Measurements from ENCODE around the gene CHST12. TPM values are rescaled to one million over a fixed set of nuclear protein-coding genes. Genes with fewer than 3 reads are reported as not detected.
"Not testable (repeated sequence)": the region's sequence is repeated elsewhere in the genome, so short reads cannot be mapped to it uniquely, and the experiment has no call there.

The CHST12 gene
- polyA plus RNA-seq, 3 donors, result 7.7 to 13.6 (median 11.8) TPM

GRCh38 chr7:2390020-2390816 lies 13.2 kb upstream of the CHST12 start:
- DNase-seq (ENCODE audit: extremely low read depth in 1 of 11, low read depth in 9 of 11, low spot score in 4 of 11), result not testable (repeated sequence)

GRCh38 chr7:2393706-2394105 lies 9.7 kb upstream of the CHST12 start:
- DNase-seq (ENCODE audit: extremely low read depth in 1 of 11, low read depth in 9 of 11, low spot score in 4 of 11), result no peak

GRCh38 chr7:2394566-2395082 lies 8.8 kb upstream of the CHST12 start:
- DNase-seq (ENCODE audit: extremely low read depth in 1 of 11, low read depth in 9 of 11, low spot score in 4 of 11), result no peak

- no peak for DNase-seq (ENCODE audit: extremely low read depth in 1 of 11, low read depth in 9 of 11, low spot score in 4 of 11)
These were observed 4.9 kb upstream of the CHST12 start for GRCh38 chr7:2398506-2398905.

DNA sequence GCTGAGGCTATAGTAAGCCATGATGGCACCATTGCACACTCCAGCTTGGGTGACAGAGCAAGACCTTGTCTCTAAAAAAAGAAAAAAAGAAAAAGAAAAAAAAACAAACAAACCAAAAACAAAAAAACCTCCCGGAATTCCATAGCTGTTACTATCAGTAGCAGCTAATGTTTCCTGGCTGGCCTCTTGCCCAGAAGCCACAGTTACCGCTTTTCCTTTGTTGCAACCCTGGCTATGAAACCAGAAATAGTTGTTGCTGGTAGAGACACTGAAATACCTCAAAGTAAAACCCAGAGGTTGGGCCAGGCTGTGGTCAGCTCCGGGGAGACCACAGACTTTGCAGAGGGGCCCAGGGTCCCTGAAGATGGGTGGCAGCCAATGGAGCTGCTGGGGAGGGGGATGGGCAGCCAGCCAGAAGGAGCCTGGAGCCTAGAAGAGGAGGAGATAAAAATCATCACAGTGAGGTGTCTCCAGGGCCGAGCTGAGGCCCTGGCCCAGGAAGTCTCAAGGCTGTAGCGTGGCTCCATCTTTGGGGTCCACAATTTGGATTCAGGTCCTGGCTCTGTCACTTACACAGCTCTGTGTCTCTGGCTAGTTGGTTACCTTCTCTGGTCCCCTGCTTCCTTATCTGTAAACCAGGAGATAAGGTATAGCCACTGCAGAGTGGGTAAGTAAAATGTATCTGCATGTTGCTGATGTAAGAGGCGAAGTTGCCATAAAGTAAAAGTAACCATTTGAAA lies 3.4 kb upstream of the CHST12 start:
- DNase-seq (ENCODE audit: extremely low read depth in 1 of 11, low read depth in 9 of 11, low spot score in 4 of 11), result peak in 10 of 11 donors; percentile 58 to 81 (median 76)

DNA sequence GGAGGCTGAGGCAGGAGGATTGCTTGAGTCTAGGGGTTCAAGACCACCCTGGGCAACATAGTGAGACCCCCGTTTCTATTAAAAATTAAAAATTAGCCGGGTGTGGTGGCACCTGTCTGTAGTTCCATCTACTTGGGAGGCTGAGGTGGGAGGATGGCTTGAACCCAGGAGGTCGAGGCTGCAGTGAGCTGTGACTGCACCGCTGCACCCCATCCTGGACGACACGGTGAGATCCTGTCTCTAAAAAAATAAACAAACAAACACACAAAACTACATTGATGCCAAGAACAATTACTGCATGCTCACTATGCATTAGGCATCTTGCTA lies 761 bp upstream of the CHST12 start:
- no peak for DNase-seq (ENCODE audit: extremely low read depth in 1 of 11, low read depth in 9 of 11, low spot score in 4 of 11)

GRCh38 chr7:2403718-2404648 lies 572 bp downstream of the CHST12 start:
- DNase-seq (ENCODE audit: extremely low read depth in 1 of 11, low read depth in 9 of 11, low spot score in 4 of 11), result no peak

- no peak for DNase-seq (ENCODE audit: extremely low read depth in 1 of 11, low read depth in 9 of 11, low spot score in 4 of 11)
These were observed 1.3 kb downstream of the CHST12 start for GRCh38 chr7:2404714-2405119.

- no peak for DNase-seq (ENCODE audit: extremely low read depth in 1 of 11, low read depth in 9 of 11, low spot score in 4 of 11)
These were observed 1.8 kb downstream of the CHST12 start for GRCh38 chr7:2405201-2405600.

DNA sequence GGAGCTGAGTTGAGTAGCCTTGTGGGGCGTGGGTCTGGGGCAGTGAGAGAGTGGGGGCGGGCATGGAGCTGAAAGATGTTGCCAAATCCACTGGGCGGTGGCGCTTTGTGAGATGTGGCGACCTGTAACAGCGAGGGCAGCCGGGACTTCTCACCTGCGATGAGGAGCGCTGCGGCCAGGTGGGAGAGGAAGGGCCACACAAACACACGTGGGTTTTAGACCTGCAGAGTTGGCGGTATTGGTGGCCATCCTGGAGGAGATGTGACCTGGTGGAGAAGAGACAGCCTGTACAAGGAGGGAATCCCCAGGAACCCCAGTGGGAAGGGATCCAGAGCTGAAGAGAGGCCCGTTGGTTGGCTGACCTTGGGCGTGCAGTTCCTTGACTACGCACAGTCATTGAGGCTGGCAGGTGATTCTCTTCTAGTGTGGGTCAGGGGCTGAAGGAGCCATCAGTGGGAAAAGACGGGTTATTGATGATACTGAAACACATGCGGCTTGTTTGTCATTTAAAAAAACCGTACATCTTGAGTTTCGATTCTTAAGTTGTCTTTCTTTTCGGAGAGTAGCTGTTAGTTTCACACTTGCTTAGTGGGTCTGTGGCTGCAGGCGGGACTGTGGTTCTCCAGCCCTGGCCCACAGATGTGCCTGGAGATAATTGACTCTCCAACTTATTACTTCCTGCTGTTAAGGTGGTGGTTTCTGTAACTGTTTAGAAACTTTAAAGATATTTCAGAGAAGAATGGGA lies 2.4 kb downstream of the CHST12 start:
- DNase-seq (ENCODE audit: extremely low read depth in 1 of 11, low read depth in 9 of 11, low spot score in 4 of 11), result no peak

DNA sequence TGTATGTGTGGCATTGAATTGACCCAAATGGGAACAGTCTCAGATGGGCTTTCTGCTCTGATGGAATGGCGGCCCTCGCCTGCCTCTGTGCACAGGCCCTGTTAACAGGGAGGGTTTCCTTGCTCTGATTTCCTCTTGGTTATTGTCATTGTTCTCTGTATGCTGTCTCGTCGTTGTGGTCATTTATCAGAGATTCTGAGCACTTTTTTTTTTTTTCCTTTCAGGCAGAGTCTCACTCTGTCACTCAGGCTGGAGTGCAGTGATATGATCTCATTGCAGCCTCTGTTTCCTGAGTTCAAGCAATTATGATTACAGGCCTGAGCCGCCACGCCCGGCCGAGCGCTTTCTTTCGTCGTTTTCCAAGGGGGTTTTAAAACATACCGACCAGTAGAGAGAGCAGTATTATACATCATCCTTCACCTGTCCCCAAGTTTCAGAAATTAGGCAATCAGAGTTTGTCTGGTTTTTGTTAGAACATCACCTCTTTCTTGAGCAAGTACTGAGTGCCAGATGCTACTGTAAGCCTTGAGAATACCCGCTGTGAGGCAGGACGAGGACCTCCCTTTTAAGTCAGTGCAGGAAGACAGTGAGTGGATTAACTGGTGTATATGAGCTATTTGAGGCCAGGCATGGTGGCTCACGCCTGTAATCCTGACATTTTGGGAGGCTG lies 6.5 kb downstream of the CHST12 start:
- no peak for DNase-seq (ENCODE audit: extremely low read depth in 1 of 11, low read depth in 9 of 11, low spot score in 4 of 11)

DNA sequence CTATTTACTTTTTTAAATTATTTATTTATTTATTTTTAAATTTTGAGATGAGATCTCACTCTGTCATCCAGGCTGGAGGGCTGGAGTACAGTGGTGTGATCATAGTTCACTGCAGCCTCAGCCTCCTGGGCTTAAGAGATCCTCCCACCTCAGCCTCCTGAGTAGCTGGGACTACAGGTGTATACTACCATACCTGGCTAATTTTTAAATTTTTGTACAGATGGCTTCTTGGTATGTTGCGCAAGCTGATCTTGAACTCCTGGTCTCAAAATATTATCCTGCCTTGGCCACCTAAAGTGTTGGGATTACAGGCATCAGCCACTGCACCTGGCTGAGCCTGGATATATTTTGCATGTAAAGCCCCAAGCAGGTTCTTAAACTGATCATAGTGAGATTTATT lies 7.6 kb downstream of the CHST12 start:
- no peak for DNase-seq (ENCODE audit: extremely low read depth in 1 of 11, low read depth in 9 of 11, low spot score in 4 of 11)

GRCh38 chr7:2411815-2412586 lies 8.6 kb downstream of the CHST12 start:
- no peak for DNase-seq (ENCODE audit: extremely low read depth in 1 of 11, low read depth in 9 of 11, low spot score in 4 of 11)

- DNase-seq (ENCODE audit: extremely low read depth in 1 of 11, low read depth in 9 of 11, low spot score in 4 of 11), result no peak
These were observed 9.3 kb downstream of the CHST12 start for GRCh38 chr7:2412587-2413201.

DNA sequence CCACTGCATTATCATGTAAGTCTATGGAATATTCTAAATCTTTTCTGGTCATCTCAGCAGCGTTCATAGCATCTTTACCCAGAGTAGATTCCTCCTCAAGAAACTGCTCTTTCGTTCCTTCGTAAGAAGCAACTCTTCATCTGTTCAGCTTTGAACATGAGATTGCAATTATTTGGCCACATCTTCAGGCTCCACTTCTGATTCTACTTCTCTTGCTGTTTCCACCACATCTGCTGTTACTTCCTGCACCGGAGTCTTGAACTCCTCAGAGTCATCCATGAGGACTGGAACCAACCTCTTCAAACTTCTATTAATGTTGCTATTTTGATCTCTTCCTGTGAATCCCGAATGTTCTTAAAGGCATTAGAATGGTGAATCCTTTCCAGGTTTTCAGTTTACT lies 12.7 kb downstream of the CHST12 start:
- no peak for DNase-seq (ENCODE audit: extremely low read depth in 1 of 11, low read depth in 9 of 11, low spot score in 4 of 11)

DNA sequence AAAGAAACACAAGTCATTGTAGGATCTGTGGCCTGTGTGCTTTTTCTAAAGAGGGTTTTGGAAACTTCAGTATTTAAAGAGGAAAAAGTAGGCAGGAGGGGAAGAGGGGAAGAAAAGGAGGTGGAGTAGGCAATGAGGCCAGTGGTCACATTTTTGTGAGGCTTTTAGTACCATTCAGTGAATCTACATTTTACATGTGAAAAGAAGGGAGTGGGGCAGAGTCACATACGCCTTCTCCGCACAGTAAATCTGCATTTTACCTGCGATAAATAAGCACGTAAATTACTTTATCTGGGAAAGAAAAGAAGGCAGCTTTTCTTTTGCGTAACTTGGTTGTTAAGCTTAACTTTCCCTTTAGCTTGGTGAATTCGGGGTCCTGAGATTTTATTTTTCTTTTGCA lies 13.2 kb downstream of the CHST12 start:
- DNase-seq (ENCODE audit: extremely low read depth in 1 of 11, low read depth in 9 of 11, low spot score in 4 of 11), result no peak

DNA sequence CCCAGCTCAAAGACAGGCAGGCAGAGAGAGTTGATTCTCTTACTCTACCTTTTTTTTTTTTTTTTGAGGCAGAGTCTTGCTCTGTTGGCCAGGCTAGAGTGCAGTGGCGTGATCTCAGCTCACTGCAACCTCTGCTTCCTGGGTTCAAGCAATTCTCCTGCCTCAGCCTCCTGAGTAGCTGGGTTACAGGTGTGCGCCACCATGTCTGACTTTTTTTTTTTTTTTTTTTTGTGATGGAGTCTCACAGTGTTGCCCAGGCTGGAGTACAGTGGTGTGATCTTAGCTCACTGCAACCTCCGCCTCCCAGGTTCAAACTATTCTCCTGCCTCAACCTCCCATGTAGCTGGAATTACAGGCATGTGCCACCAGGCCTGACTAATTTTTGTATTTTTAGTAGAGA lies 13.8 kb downstream of the CHST12 start:
- not testable (repeated sequence) for DNase-seq (ENCODE audit: extremely low read depth in 1 of 11, low read depth in 9 of 11, low spot score in 4 of 11)

Measured in renal cortex interstitium (tissue), 11 donors.